Lower leg skin (tissue), 3 donors: ENCODE measurements around the gene DMBT1.

Experiments used
- POLR2A ChIP-seq, 2 donors: fragments of 450-650 bp; IDR thresholded peaks; one replicate each; pipeline ENCODE4 v1.6.1; 2016 to 2017; ENCODE audit warnings: antibody characterized with exemption in 2 of 2, mild to moderate bottlenecking in 1 of 2, moderate library complexity in 1 of 2
- TF ChIP-seq, protein P1 (sequence below), 3 donors: fragments of 450-650 bp; IDR thresholded peaks; one replicate each; pipeline ENCODE4 v1.5.1; 2016; ENCODE audit warnings: antibody characterized with exemption in 3 of 3, mild to moderate bottlenecking in 3 of 3, moderate library complexity in 2 of 3

GRCh38 chr10:122639801-122640200, 79.2 kb downstream of the DMBT1 start:
- TF ChIP-seq, protein P1, sequence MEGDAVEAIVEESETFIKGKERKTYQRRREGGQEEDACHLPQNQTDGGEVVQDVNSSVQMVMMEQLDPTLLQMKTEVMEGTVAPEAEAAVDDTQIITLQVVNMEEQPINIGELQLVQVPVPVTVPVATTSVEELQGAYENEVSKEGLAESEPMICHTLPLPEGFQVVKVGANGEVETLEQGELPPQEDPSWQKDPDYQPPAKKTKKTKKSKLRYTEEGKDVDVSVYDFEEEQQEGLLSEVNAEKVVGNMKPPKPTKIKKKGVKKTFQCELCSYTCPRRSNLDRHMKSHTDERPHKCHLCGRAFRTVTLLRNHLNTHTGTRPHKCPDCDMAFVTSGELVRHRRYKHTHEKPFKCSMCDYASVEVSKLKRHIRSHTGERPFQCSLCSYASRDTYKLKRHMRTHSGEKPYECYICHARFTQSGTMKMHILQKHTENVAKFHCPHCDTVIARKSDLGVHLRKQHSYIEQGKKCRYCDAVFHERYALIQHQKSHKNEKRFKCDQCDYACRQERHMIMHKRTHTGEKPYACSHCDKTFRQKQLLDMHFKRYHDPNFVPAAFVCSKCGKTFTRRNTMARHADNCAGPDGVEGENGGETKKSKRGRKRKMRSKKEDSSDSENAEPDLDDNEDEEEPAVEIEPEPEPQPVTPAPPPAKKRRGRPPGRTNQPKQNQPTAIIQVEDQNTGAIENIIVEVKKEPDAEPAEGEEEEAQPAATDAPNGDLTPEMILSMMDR (IDR thresholded peaks at IDR 0.05): no peak
- no peak for TF ChIP-seq POLR2A (IDR thresholded peaks at IDR 0.05)
